GM12878 (cell line): ENCODE measurements around the gene ZNF669. TPM values are rescaled to one million over a fixed set of nuclear protein-coding genes. Genes with fewer than 3 reads are reported as not detected.

Experiments used
- ATAC-seq: fragments of 200-7000 bp; cut with Tn5 transposase; 3 replicates; pipeline ENCODE4 v1.9.1; 2020; ENCODE audit warnings: mild to moderate bottlenecking, moderate library complexity
- BruUV-seq: library from RNA; stranded (reverse); fragments of 400-500 nt; replicated peaks from 2 replicates; lab custom pipeline; 2021; lab: Mats Ljungman, UMichigan
- CTCF ChIA-PET: fragments of 300-600 bp; sonication (Branson Sonifier 250); formaldehyde crosslinking; extraction: SDS; loops from one replicate; lab custom pipeline; 2021; ENCODE audit warnings: inconsistent platforms; lab: Yijun Ruan, JAX
- POLR2A ChIA-PET: fragments of 350-600 bp; formaldehyde crosslinking; extraction: SDS; loops from one replicate; lab custom pipeline; 2021; ENCODE audit warnings: inconsistent platforms; lab: Charles Lee
- RAD21 ChIA-PET: fragments of 300-600 bp; sonication (Branson Sonifier 250); formaldehyde crosslinking; loops from one replicate; lab custom pipeline; 2023; ENCODE audit warnings: antibody characterized with exemption; ENCODE audit not compliant: unreplicated experiment; lab: Charles Lee
- SMC1A ChIA-PET: fragments of 300-600 bp; sonication (Branson Sonifier 250); formaldehyde crosslinking; loops from one replicate; lab custom pipeline; 2023; ENCODE audit not compliant: unreplicated experiment, uncharacterized antibody; lab: Charles Lee
- DNase-seq: peaks from one replicate; pipeline ENCODE4 v3.0.0-alpha.2; 2011; ENCODE audit warnings: low read depth, low spot score
- FAIRE-seq: peaks from 3 replicates; lab custom pipeline; 2011; peaks lifted over from hg19 to GRCh38; lab: Jason Lieb, UNC
- H2AFZ ChIP-seq: 2 replicates; pipeline ENCODE4 v1.6.0; 2011; ENCODE audit warnings: low read depth, low read length, control low read depth; ENCODE audit not compliant: control insufficient read depth
- H3K27ac ChIP-seq: 2 replicates; pipeline ENCODE4 v1.5.1; 2011; ENCODE audit warnings: control low read depth; ENCODE audit not compliant: control insufficient read depth, insufficient read depth
- H3K27me3 ChIP-seq, 2 experiments: replicated peaks in 1 of 2; 2 replicates each; pipeline versions ENCODE4 v1.6.0 to v1.6.1; 2011; ENCODE audit warnings: low read length in 1 of 2; ENCODE audit not compliant: control insufficient read depth in 2 of 2, insufficient read depth in 2 of 2
- H3K36me3 ChIP-seq, 2 experiments: 2 replicates each; pipeline ENCODE4 v1.5.1; 2011; ENCODE audit warnings: low read length in 1 of 2; ENCODE audit not compliant: control insufficient read depth in 2 of 2, insufficient read depth in 2 of 2
- H3K4me1 ChIP-seq: 2 replicates; pipeline ENCODE4 v1.6.1; 2011; ENCODE audit warnings: mild to moderate bottlenecking, low read length, moderate library complexity, mixed read lengths; ENCODE audit not compliant: control insufficient read depth, insufficient read depth
- H3K4me2 ChIP-seq: 2 replicates; pipeline ENCODE4 v1.6.0; 2011; ENCODE audit warnings: control low read depth; ENCODE audit not compliant: control insufficient read depth, insufficient read depth
- H3K4me3 ChIP-seq: fragments of 200-600 bp; sonication (generic); 2 replicates; pipeline ENCODE4 v1.5.1; 2016
- H3K79me2 ChIP-seq: 2 replicates; pipeline ENCODE4 v1.6.0; 2011; ENCODE audit warnings: low read length; ENCODE audit not compliant: control insufficient read depth, insufficient read depth
- H3K9ac ChIP-seq: 2 replicates; pipeline ENCODE4 v1.8.0; 2011; ENCODE audit warnings: low read length, control low read depth, mixed read lengths; ENCODE audit not compliant: control insufficient read depth, insufficient read depth
- H3K9me3 ChIP-seq: replicated peaks from 3 replicates; pipeline ENCODE4 v1.5.1; 2011; ENCODE audit warnings: mild to moderate bottlenecking, low read length; ENCODE audit not compliant: control insufficient read depth, insufficient read depth
- H4K20me1 ChIP-seq: 2 replicates; pipeline ENCODE4 v1.6.0; 2011; ENCODE audit not compliant: control insufficient read depth, insufficient read depth
- BCL11A ChIP-seq: IDR thresholded peaks from 2 replicates; pipeline ENCODE4 v1.6.1; 2011; ENCODE audit warnings: low read depth, low read length
- CHD1 ChIP-seq: IDR thresholded peaks from 2 replicates; pipeline ENCODE4 v1.6.1; 2012; ENCODE audit warnings: low read depth, low read length, improper control_type of control experiment
- E2F4 ChIP-seq: IDR thresholded peaks from 2 replicates; pipeline ENCODE4 v1.6.1; 2012; ENCODE audit warnings: low read depth, low read length, improper control_type of control experiment
- IRF4 ChIP-seq: IDR thresholded peaks from 2 replicates; pipeline ENCODE4 v1.6.1; 2011; ENCODE audit warnings: low read depth, low read length
- MLLT1 ChIP-seq: fragments of 450-650 bp; IDR thresholded peaks from 2 replicates; pipeline ENCODE4 v1.6.1; 2016; ENCODE audit warnings: mild to moderate bottlenecking
- MYB ChIP-seq: fragments of 150-350 bp; IDR thresholded peaks from 2 replicates; pipeline ENCODE4 v1.6.1; 2014; ENCODE audit warnings: mild to moderate bottlenecking, low read depth, low read length, borderline replicate concordance
- RAD21 ChIP-seq: IDR thresholded peaks from 2 replicates; pipeline ENCODE4 v1.6.1; 2011; ENCODE audit warnings: mild to moderate bottlenecking, low read depth, low read length, moderate library complexity; ENCODE audit not compliant: insufficient read depth
- RAD51 ChIP-seq: fragments of 450-650 bp; IDR thresholded peaks from 2 replicates; pipeline ENCODE4 v1.6.1; 2016; ENCODE audit warnings: moderate library complexity, mild to moderate bottlenecking, inconsistent platforms
- RB1 ChIP-seq: fragments of 450-650 bp; formaldehyde crosslinking; IDR thresholded peaks from 2 replicates; pipeline ENCODE4 v1.6.1; 2017; ENCODE audit warnings: mild to moderate bottlenecking, borderline replicate concordance
- SIN3A ChIP-seq: IDR thresholded peaks from 2 replicates; pipeline ENCODE4 v1.6.1; 2012; ENCODE audit warnings: low read depth, low read length, improper control_type of control experiment
- SRF ChIP-seq, 2 experiments: IDR thresholded peaks; 2 replicates each; pipeline ENCODE4 v1.6.1; 2011; ENCODE audit warnings: low read depth in 2 of 2, low read length in 2 of 2, mild to moderate bottlenecking in 1 of 2, moderate library complexity in 1 of 2
- TAF1 ChIP-seq: IDR thresholded peaks from 2 replicates; pipeline ENCODE4 v1.6.1; 2011; ENCODE audit warnings: mild to moderate bottlenecking, low read depth, low read length, borderline replicate concordance
- ZBTB33 ChIP-seq: fragments of 450-650 bp; IDR thresholded peaks from 2 replicates; pipeline ENCODE4 v1.6.1; 2017; ENCODE audit warnings: mild to moderate bottlenecking
- ZNF207 ChIP-seq: fragments of 450-650 bp; IDR thresholded peaks from 2 replicates; pipeline ENCODE4 v1.6.1; 2014; ENCODE audit warnings: antibody characterized with exemption, mild to moderate bottlenecking, borderline replicate concordance
- ZNF687 ChIP-seq: fragments of 450-650 bp; IDR thresholded peaks from 2 replicates; pipeline ENCODE4 v1.6.1; 2017; ENCODE audit warnings: mild to moderate bottlenecking, moderate library complexity
- ZZZ3 ChIP-seq: IDR thresholded peaks from 2 replicates; pipeline ENCODE4 v1.6.1; 2011; ENCODE audit warnings: low read depth; ENCODE audit not compliant: control insufficient read depth, insufficient read length
- WGBS: methylation state at CpG from one replicate; pipeline ENCODE4 v1.1.6; 2016; ENCODE audit warnings: low lambda C conversion rate; ENCODE audit not compliant: insufficient replicate concordance, insufficient coverage; ENCODE audit errors: missing lambda C conversion rate; 5-methylcytosine and 5-hydroxymethylcytosine counted together
- in situ Hi-C: fragments of 300-500 bp; cut with MboI; formaldehyde crosslinking; loops from 9 replicates; pipeline ENCODE4 v1.14.3; 2018; ENCODE audit warnings: mixed read lengths
- intact Hi-C: fragments of 100-400 bp; cut with micrococcal nuclease; formaldehyde crosslinking; loops from one replicate; pipeline ENCODE4 v1.14.2; 2022; ENCODE audit not compliant: unreplicated experiment
- polyA plus RNA-seq, 11 experiments: library from polyadenylated mRNA; depleted of rRNA in 4 of 11; unstranded in 6 of 11; stranded (reverse) in 5 of 11; fragments of >200 nt; fragmentation: Nextera tagmentation in 4 of 11; fragmentation: Illumina TruSeq in 1 of 11; extraction: Ambion mirVana in 4 of 11; extraction: Trizol in 1 of 11; gene quantifications; 1 replicate in 1 of 11; 2 replicates in 10 of 11; pipeline versions ENCODE4 v1.2.1 to v1.2.3, GENCODE V29; 2011 to 2016; ENCODE audit warnings: inconsistent platforms in 2 of 11, missing spikeins in 2 of 11, low read depth in 1 of 11
- total RNA-seq, 4 experiments: library from RNA; depleted of rRNA in 3 of 4; stranded (reverse); fragments of >200 nt in 3 of 4; fragmentation: Illumina TruSeq in 1 of 4; extraction: Trizol in 1 of 4; gene quantifications; 2 replicates each; pipeline versions ENCODE4 v1.2.1 to v1.2.3, GENCODE V29; 2013 to 2021

ZNF669 gene
- total and polyA plus RNA-seq, 10 of the 15 experiments (the other 5 are each of a cell fraction or from before 2014, with no cell fraction given), result 4.8 to 11.1 (median 5.8) TPM

- Histone ChIP-seq H3K4me1 (no peaks in the 10 kb centered on the region), H3K27me3 (peaks cover 1 to 5% of the 10 kb centered on the region in 2 experiments; a peak in 3 of 4 replicates), H3K4me2 (0 out of 2 replicates have a peak overlapping the region, but pooled peaks have one; percentile 30), H3K4me3 (no peak overlapping the region), H4K20me1 (no peaks in the 10 kb centered on the region), H3K36me3 (no peaks in the 10 kb centered on the region), H3K9ac (no peak overlapping the region), H3K9me3 (peaks cover 4% of the 10 kb centered on the region), H3K27ac (no peak overlapping the region), H2AFZ (no peak overlapping the region), H3K79me2 (no peaks in the 10 kb centered on the region)
- no TSS peak for BruUV-seq
- RAD21 ChIA-PET, result no interaction called here
- FAIRE-seq, result no peak
- POLR2A ChIA-PET, result no interaction called here
- in situ Hi-C loops, result no loop called here
- WGBS, result 31% methylated on average over 25 of the region's 30 CpGs
- no peak for DNase-seq
- CTCF ChIA-PET, result no interaction called here
- intact Hi-C loops, result no loop called here
- SMC1A ChIA-PET, result no interaction called here
- ATAC-seq, result no peak
- TF ChIP-seq MLLT1 (no peak), CHD1 (no peak), ZNF687 (no peak), SIN3A (no peak), BCL11A (no peak), RAD51 (no peak), SRF (IDR thresholded peaks at IDR 0.05; ENCODE audit: low read depth in 2 of 2, low read length in 2 of 2) (no peak), IRF4 (no peak), ZBTB33 (no peak), ZNF207 (no peak), ZZZ3 (no peak), E2F4 (no peak), RAD21 (no peak), MYB (no peak), RB1 (no peak), TAF1 (no peak)
Observed at GRCh38 chr1:247110627-247111258, 6.6 kb upstream of the ZNF669 start.
